Activated CD4-positive, alpha-beta T cell treated with anti-CD3 and anti-CD28 coated beads, Interleukin-2, amount 50 U/mL, for 16 hours (primary cell): ENCODE data around the gene DNAJC11.
"Not testable (repeated sequence)": the region's sequence is repeated elsewhere in the genome, so short reads cannot be mapped to it uniquely, and the experiment has no call there.

Experiments
- DNase-seq: peaks from one replicate; pipeline ENCODE4 v3.0.0-alpha.2; 2020

DNAJC11 gene

DNA sequence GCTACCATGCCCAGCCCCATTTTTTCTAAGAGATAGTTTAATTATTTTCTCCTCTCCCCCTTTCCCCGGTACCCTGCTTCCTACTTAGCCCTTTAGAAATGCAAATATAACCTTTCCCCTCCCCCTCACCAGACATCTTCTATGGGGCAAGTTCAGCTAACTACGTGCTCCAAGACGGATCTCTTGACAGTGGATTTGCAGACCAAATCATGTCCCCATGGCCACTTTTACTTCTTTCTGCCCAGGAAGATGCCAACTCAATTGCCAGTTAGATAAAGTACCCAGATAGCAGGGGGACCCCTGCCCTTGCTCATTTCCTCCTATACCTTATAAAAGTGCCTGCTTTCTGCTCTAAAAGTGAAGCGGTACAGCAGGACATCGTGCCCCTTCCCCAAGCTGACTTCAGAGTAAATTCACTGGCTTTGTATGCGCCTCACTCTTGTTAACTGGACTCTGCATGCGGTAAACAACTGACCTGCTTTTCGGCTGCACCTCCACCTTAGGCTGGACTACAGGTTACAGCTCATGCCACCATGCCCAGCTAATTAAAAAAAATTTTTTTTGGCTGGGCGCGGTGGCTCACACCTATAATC lies 7.4 kb downstream of the DNAJC11 start:
- no peak for DNase-seq

DNA sequence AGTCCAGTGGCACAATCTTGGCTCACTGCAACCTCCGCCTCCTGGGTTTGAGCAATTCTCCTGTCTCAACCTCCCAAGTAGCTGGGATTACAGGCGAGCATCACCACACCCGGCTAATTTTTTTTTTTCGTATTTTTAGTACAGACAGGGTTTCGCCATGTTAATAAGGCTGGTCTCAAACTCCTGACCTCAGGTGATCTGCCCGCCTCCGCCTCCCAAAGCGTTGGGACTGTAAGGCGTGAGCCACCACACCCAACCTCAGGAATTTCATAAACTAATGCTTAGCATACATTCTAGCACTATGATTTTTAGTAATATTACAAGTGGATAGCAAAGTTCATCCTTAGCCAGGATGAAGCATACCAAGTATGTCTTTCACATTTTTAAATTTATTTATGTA lies 8.7 kb downstream of the DNAJC11 start:
- DNase-seq = no peak

DNA sequence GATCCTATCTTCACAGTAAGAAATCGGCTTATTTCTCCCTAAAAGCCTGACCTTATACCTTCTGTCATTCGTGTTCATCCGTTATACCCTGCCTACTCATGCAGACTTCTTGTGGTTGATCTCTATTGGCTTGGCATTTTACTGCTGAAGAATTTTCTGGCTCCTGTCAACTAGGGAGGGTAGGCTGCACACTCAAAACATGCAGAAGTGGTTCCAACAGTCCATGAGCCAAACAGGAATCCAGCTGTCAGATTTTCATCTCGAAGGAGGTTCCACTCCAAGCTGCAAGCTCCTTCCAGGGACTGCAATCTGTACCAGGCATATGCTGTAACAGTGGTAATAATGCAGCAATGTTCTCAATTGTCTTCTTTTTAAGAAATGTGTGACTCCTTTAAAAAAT lies 10.1 kb downstream of the DNAJC11 start:
- DNase-seq = no peak

DNA sequence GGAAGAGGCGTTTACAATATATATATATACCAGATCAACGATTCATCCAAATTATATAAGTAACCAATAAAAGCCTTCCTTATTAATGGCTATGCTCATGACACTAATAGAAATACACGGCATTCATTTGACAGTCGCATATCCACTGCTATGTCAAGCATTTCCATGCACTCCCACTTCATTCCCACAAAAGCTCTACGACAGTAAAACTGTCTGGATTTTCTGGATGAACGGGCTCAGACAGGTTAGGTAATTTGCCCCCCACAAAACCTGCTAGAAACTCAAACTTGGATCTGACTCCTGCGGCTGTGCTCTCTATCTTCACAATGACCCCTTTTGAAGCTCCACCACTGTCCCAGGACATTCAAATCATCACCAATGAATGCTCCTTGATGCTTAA lies 11.4 kb downstream of the DNAJC11 start:
- no peak for DNase-seq

DNA sequence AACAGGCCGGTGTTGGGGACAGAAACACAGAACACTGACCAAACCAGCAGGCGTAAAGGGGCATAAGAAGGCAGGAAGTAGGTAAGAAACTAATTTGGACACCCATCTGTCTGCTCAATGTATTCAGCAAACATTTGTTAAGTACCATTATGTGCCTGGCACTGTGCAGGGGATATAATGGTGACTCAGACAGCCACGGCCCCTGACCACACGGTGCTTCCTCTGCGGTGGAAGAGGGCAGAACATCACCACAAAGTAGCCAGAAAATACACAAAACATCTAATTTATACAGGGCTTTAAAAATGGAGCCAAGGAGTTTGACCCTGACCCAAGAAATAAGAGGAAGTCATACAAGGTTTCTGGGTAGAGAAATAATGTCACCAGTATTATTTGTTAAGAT lies 12.9 kb downstream of the DNAJC11 start:
- DNase-seq = peak; percentile 21

DNA sequence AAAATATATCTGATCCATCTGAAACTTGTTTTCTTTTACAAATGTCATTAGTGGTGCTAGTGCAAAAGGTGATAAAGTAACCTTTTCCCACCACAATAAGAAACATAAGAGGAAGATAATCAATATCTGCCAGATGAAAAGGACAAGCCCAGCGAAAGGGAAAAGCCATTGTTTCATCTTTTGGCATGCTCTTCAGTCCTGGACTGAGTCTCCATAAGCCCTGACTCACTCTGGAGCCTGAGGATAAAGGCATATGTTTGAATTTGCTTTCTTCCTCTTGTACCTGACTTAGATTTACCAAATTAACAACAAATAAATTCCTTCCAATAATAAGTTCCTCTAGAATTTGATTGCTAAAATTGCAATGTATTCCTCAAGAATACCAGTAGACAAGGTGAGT lies 13.6 kb downstream of the DNAJC11 start:
- no peak for DNase-seq

DNA sequence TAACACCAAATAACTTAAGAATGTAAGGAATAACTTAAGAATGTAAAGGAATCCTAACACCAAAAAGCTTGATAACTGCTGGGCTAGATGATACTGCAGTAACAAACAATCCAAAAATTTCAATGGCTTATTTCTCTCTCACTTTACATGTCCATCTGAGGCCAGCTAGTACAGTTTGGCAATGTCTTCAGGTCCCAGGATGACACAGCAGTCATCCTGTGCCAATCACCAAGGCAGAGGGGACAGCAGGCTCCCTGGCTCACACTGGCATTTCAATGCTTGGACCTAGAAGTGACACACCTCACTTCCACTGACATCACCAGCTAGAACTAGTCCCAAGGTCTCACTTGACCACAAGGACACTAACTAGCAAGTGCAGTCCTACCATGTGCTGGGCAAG lies 15.3 kb downstream of the DNAJC11 start:
- no peak for DNase-seq

DNA sequence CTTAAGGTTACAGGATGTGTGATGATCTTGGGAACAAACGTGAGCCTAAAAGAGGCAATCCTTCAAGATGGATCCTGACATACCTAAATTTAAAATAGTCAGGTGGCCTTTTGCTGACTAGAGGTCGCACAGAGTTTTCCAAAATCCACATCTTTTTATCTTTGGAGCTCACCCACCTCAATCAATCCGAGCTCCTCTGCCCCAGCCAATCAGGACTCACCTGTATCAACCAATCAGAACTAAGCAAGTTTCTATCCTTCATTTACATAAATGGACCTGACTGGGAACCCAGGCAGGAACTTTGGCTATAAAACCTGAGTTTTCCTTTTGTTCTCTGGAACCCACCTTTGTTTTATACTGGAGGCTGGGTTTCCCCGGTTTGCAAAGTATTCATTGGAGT lies 16.2 kb downstream of the DNAJC11 start:
- no peak for DNase-seq

DNA sequence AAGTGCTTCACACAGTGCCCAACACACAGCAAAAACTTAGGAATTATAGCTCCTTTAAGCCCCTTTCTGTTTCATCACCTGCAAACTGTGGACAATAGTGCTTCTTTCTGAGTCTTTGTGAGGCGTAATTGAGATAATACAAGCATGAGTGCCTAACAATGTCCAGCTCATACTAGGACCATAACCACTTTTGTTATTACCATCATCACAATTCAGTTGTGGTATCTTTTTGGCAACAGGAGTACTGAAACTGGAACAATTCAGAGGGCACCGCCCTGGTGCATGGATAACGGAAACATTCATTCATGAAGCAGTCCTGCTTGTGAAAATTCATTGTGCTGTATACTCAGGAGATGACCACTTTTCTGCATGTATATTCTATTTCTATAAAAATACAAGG lies 18.2 kb downstream of the DNAJC11 start:
- peak; percentile 48 for DNase-seq

DNA sequence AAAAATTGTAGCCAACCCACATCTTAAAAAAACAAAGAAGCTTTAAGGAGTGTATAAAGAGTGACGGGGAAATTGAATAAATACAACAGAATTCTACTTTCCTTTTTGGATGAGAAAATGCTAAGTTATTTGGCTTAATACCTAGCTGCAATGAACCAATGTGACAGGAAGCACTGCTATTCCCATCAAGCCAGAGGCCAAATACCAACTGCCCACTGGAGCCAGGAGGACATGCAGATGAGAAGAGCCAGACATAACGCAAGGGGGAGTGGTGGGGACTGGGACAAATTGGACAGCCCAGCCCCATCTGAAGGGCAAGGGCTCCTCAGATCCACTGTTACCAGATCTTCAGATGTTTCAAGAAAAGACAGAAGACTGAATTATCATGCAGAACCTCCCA lies 25.7 kb downstream of the DNAJC11 start:
- DNase-seq = no peak

DNA sequence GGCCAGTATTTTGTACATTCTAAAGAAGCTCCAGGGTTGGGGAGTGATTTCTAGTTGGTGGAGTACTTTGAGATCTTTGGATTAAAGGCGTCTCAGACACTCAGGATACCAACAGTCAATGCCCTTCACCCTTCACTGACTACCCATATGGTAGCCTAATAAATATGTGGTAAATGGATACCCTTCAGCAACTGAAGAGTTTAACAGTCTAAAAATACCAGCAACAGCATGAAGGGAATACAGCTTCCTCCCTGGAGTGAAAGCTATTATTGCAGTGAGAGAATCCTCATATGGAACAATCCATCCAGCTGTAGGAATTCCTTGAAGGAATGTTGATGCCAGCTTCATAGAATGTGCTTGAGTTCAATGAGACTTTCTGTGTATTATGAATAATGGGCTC lies 26.8 kb downstream of the DNAJC11 start:
- DNase-seq = no peak

DNA sequence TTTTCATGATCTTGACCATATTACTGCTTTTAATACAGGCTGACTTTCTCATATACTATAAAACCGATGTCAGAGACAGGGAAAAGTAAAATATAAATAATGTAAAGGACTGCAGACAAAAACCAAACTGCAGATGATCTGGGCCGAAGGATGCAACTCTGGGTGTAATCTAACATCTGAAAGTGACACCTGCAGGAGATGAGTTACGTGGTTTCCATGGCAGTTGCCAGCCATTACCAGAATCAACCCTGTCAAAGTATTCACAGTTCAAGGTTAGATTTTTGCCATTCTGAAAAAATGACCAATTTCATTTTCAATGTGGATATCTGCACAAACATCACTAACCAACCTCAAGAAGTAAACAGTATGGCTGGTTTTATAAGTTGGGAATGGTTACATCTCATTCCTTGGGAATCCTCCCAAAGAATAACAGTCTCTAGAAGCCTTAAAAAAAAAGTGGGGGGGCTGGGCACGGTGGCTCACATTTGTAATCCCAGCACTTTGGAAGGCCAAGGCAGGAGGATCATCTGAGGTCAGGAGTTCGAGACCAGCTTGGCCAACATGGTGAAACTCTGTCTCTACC lies 27.7 kb downstream of the DNAJC11 start:
- DNase-seq = peak; percentile 15

DNA sequence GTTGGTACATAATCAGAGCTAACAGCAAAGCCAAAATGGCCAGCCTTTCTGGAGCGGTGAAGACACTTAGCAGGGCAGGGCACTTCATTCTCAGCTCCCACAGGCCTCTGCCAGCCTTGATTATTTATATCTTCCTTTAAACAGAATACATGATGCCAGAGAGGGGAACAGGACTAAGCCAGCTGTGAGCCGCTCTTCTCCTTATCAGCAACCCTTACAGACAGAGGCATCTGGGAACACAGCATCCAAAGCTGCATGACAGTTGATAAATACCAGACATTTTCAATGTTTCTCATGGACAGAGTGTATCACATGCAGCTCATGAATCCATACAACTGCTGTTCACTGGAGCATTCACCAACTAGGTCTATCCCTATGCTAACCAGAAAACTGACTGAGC lies 29.1 kb downstream of the DNAJC11 start:
- no peak for DNase-seq

DNA sequence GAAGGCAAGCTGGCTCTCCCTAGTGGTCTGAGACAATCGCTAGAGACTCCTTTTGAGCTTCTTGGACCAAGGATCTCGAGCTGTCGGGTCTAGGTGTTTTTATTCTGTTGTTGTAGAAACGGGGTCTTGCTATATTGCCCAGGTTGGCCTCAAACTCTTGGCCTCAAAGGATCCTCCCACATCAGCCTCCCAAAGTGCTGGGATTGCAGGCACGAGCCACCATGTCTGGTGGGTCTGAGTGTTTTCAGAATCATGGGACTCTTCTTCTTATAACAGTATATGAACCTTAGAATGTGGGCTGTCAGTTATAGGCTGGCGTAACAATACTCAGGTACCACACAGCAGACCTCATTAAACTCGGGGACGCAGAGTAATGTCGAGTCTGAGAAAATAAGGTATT lies 33.1 kb downstream of the DNAJC11 start:
- DNase-seq = no peak

DNA sequence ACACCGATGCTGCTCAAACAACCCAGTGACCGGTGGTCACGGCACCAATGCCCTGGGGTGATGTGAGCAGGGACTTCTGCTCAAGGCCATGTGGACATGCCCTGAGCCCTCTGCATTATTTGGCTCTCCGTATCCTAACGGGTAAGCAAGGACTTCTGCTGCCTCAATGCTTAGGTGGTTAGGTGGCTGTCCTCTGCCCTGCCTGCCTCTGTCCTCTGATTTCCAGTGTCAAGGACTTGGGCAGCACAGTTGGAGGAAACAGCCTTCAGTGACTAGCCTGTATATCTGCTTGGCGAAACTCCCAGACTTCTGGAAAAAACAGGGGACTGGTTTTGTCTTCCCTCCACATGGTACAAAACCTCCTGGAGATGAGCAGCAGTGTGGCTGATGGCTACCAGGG lies 34.5 kb downstream of the DNAJC11 start:
- DNase-seq = no peak

DNA sequence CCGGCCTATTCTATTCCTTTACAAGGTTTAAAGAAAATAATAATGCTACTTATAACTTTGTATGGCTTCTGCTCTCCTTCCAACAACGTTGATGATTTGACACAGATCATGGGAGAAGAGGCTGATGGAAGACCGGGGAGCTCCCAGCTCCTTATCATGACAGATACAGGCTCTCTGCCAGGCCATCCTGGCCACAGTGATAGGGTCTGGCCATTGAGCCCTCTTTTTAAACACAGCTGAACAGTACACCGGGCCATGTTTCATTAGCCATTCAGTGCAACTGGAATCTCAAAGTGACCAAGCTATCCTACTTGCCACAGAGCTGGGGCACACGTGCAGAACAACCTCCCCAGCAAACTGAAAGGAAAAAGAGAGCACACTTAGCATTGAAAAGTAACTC lies 34.9 kb downstream of the DNAJC11 start:
- DNase-seq = no peak

DNA sequence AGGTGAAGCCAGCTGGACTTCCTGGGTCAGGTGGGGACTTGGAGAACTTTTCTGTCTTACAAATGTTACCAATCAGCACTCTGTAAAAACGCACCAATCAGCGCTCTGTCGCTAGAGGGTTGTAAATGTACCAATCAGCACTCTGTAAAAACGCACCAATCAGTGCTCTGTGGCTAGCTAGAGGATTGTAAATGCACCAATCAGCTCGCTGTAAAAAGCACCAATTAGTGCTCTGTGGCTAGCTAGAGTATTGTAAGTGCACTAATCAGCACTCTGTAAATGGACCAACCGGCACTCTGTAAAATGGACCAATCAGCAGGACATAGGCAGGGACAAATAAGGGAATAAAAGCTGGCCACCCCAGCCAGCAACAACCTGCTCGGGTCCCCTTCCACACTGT lies 39.1 kb downstream of the DNAJC11 start:
- DNase-seq = not testable (repeated sequence)

DNA sequence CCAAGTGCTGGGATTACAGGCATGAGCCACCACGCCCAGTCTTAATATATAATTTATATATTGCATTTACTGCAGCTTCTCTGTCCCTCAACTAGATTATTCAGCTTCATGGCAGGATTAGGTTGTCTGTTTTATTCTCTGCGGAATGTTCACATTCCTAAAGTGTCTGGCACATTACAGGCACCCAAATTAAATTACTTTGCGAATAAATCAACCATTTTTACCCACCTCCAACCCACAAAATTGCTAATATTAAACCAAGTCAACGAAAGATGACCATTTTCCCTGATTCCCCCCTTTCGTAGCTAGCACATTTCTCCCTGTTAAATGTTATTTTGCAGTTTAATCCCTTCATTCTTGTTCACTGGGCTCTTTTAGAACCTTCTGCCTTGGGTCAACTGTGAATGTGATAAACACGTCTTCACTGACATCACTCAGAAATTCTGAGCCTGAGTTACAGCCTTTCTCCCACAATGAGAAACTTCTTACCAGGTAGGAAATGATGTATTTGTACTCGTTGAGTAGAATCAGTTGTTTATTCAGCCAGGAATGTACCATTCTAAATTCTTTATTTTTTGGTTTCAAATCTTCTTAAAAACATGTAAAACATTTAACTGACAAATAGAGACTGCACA lies 41.1 kb downstream of the DNAJC11 start:
- DNase-seq = no peak

DNA sequence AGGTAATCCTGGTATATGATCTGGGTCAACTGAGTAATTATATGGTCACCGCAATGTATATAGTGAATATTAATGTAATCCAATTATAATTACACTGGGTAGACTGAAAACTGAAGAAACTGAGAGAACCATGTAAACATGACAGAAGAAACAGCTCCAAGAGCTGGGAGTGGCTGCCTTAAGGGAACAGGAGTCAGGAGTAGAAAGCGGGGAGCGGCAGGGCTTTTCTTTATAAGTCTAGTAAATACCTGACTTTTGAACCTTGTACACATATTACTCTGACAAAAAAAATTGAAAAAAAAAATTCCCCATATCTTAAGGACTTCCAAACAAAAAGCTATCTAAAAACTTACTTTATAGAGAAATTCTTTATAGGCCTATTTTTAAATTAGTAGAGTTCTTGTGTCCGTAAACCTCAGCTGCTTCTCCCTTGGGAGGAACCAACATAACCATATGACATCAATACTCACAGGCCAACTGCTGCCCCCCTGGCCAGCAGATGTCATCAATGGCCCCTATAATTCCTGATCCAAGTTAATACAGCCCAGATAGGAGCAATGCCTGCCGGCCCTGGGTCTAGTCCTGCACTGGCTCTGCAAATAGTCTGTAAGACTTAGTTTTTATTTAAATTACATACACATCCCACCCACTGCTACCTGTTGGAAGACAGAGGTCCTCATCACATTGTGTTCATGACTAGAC lies 43.1 kb downstream of the DNAJC11 start:
- no peak for DNase-seq

DNA sequence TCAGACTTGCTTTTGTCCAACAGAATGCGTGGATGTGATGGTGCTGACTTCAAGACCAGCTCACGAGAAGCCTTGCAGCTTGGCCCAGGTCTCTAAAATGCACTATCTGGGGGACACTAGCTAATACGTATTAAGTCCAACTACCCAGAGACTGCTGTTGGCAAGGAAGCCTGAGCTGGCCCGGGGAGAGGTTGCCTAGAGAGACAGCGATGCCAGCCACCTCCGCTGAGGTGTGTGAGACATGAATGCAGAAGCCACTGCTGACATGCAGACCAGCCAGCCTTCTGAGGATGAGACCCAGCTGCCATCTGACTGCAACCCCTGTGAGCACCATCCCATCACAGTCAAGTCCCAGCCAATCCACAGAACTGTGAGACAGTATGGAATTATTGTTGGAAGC lies 44.5 kb downstream of the DNAJC11 start:
- DNase-seq = no peak

DNA sequence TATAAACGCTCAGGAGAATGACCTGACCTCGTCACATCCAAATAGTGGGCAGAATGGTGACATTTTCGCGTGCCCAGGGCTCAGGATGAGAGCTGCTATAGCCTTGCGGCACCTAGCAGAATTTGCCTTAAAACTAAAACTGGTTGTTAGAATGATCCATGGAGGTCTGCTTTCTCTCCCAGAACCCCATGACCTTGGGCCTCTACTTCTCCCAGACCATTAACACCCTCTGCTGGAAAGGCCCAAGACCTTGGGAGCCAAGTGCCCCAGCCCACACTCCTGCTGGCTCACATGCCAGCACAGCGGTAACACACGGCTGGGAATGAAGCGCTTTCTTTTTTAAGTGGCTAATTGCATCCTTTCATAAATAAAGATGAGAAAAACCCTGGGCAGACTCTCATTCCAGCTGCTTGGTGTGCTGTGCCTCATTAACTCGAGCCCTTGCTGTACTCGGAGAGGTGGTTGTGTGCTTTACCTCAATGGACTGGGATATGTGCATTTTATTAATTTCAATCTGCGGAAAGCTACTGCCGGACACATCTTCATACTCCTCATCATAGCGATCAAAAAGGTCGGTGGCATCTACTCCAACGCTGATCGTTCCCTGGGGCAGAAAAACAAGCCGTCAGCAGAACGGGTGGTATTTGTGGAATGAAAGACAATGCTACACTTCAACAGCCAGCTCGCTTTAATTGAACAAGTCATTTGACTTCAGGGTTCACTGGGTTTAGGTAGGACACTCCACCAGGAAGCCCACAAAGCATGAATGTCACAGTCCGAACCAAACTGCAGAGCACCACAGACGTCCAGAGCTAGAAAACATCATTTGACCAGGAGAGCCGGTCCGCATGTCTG lies 48.0 kb downstream of the DNAJC11 start:
- no peak for DNase-seq

DNA sequence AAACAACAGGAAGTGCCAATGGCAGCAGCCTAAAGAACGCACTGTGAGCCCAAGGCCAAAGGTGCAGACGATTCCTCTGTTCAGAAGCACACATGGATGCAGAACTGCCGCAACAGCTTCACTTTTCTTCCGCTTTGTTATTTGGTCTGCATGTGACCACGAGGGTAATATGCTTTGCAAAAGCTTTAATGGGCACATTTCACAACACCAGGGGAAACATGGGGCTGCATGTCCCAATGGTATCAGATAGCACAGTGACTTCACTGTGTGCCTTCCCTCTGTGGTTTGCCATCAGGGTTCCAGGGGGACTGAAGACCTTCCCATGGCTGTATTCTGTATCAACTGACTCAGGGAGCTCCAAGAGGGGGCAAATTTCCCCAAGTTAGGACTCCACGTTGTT lies 48.6 kb downstream of the DNAJC11 start:
- DNase-seq = no peak

DNA sequence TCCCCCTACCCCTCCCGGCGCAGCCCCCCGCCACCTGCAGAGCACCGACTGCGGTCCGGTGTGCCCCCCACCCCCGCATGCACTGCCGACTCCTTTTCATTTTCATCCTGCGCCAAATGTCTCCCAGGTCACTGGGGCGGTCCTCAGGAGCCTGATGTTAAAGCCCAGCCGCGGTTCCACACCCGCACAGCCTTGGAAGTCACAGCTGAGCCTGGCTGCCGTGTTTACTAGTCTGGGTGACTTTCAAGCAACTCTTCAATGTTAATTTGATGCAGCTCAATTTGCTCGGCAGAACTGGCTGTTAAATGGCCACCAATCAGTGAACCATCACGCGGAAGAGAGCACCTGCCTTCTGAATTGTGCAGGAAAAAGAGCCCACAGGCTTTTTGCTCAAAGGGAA lies 49.7 kb downstream of the DNAJC11 start:
- no peak for DNase-seq
